NOMO-1 treated with DMSO at 0.1 percent for 48 hours (cell line): ENCODE measurements around the gene BEND2.
"Not testable (repeated sequence)": the region's sequence is repeated elsewhere in the genome, so short reads cannot be mapped to it uniquely, and the experiment has no call there.

Experiments
- DNase-seq: peaks from one replicate; lab custom pipeline; 2025; ENCODE audit not compliant: unreplicated experiment; lab: John Stamatoyannopoulos, UW

The BEND2 gene

GRCh38 chrX:18220786-18221185 lies at the start of gene BEND2:
BEND2 (minus strand) TSS chrX:18220886; CDS start chrX:18220750, 136 bp downstream.
- no peak for DNase-seq

GRCh38 chrX:18255059-18255458 lies 34.4 kb upstream of the BEND2 start:
- no peak for DNase-seq

- no peak for DNase-seq
These were observed 32.1 kb upstream of the BEND2 start for GRCh38 chrX:18252644-18253359.

- not testable (repeated sequence) for DNase-seq
These were observed 9.0 kb upstream of the BEND2 start for GRCh38 chrX:18229646-18230045.

GRCh38 chrX:18228069-18228468 lies 7.4 kb upstream of the BEND2 start:
- no peak for DNase-seq

- no peak for DNase-seq
These were observed 6.8 kb upstream of the BEND2 start for GRCh38 chrX:18227458-18227857.

- no peak for DNase-seq
These were observed 10.2 kb downstream of the BEND2 start for GRCh38 chrX:18210470-18210869.

GRCh38 chrX:18206657-18207056 lies 14.0 kb downstream of the BEND2 start:
- DNase-seq, result no peak

GRCh38 chrX:18203631-18204030 lies 17.1 kb downstream of the BEND2 start:
- no peak for DNase-seq

- DNase-seq, result no peak
These were observed 26.0 kb downstream of the BEND2 start for GRCh38 chrX:18194688-18195087.

GRCh38 chrX:18179446-18179845 lies 41.2 kb downstream of the BEND2 start:
- DNase-seq, result no peak

GRCh38 chrX:18174971-18175370 lies 45.7 kb downstream of the BEND2 start:
- no peak for DNase-seq

- no peak for DNase-seq
These were observed 46.5 kb downstream of the BEND2 start for GRCh38 chrX:18174209-18174608.

- no peak for DNase-seq
These were observed 47.0 kb downstream of the BEND2 start for GRCh38 chrX:18173494-18174180.

- no peak for DNase-seq
These were observed 47.7 kb downstream of the BEND2 start for GRCh38 chrX:18172970-18173369.

GRCh38 chrX:18170910-18171309 lies 49.8 kb downstream of the BEND2 start:
- DNase-seq, result no peak

GRCh38 chrX:18166068-18166467 lies 54.6 kb downstream of the BEND2 start:
- DNase-seq, result no peak

GRCh38 chrX:18160369-18160768 lies 60.3 kb downstream of the BEND2 start:
- DNase-seq, result no peak

GRCh38 chrX:18158963-18159362 lies 61.7 kb downstream of the BEND2 start:
- DNase-seq, result no peak

- DNase-seq, result no peak
These were observed 69.0 kb downstream of the BEND2 start for GRCh38 chrX:18151649-18152048.

- no peak for DNase-seq
These were observed 69.5 kb downstream of the BEND2 start for GRCh38 chrX:18151157-18151556.

- DNase-seq, result no peak
These were observed 71.2 kb downstream of the BEND2 start for GRCh38 chrX:18149454-18149853.

GRCh38 chrX:18146954-18147353 lies 73.7 kb downstream of the BEND2 start:
- no peak for DNase-seq
